HG03139 (cell line): ENCODE data around the gene MIB1.
"Not testable (repeated sequence)": the region's sequence is repeated elsewhere in the genome, so short reads cannot be mapped to it uniquely, and the experiment has no call there.

Source experiments
- ATAC-seq: cut with Tn5 transposase; IDR thresholded peaks from one replicate; pipeline ENCODE4 v1.9.1; 2021; ENCODE audit not compliant: unreplicated experiment

Gene MIB1

GRCh38 chr18:21743166-21743832, 2.7 kb downstream of the MIB1 start:
- ATAC-seq = no peak

- no peak for ATAC-seq
Measured at GRCh38 chr18:21745231-21745630, 4.6 kb downstream of the MIB1 start.

GRCh38 chr18:21747268-21747667, 6.7 kb downstream of the MIB1 start:
- ATAC-seq = no peak

GRCh38 chr18:21747764-21748693, 7.4 kb downstream of the MIB1 start:
- no peak for ATAC-seq

- ATAC-seq = no peak
Measured at GRCh38 chr18:21757833-21758232, 17.2 kb downstream of the MIB1 start.

- no peak for ATAC-seq
Measured at GRCh38 chr18:21759836-21760235, 19.2 kb downstream of the MIB1 start.

GRCh38 chr18:21760321-21760720, 19.7 kb downstream of the MIB1 start:
- ATAC-seq = no peak

- no peak for ATAC-seq
Measured at GRCh38 chr18:21761471-21762115, 21.0 kb downstream of the MIB1 start.

GRCh38 chr18:21762181-21762772, 21.7 kb downstream of the MIB1 start:
- no peak for ATAC-seq

- no peak for ATAC-seq
Measured at GRCh38 chr18:21763846-21764646, 23.5 kb downstream of the MIB1 start.

- no peak for ATAC-seq
Measured at GRCh38 chr18:21769206-21769605, 28.6 kb downstream of the MIB1 start.

- no peak for ATAC-seq
Measured at GRCh38 chr18:21774722-21775121, 34.1 kb downstream of the MIB1 start.

- ATAC-seq = no peak
Measured at GRCh38 chr18:21777814-21778213, 37.2 kb downstream of the MIB1 start.

- no peak for ATAC-seq
Measured at GRCh38 chr18:21786526-21786925, 45.9 kb downstream of the MIB1 start.

- not testable (repeated sequence) for ATAC-seq
Measured at GRCh38 chr18:21796089-21796488, 55.5 kb downstream of the MIB1 start.

GRCh38 chr18:21798126-21798525, 57.5 kb downstream of the MIB1 start:
- no peak for ATAC-seq

- ATAC-seq = no peak
Measured at GRCh38 chr18:21799721-21800120, 59.1 kb downstream of the MIB1 start.

- no peak for ATAC-seq
Measured at GRCh38 chr18:21803495-21803894, 62.9 kb downstream of the MIB1 start.

- no peak for ATAC-seq
Measured at GRCh38 chr18:21805771-21806366, 65.3 kb downstream of the MIB1 start.

GRCh38 chr18:21808185-21808584, 67.6 kb downstream of the MIB1 start:
- ATAC-seq = no peak
